CD4-positive, alpha-beta T cell (primary cell): ENCODE results near the gene NR0B1. TPM values are rescaled to one million over a fixed set of nuclear protein-coding genes. Genes with fewer than 3 reads are reported as not detected.

Experiments
- ATAC-seq: fragments of 200-7000 bp; cut with Tn5 transposase; one replicate; pipeline ENCODE4 v1.10.0; 2022; ENCODE audit warnings: mild to moderate bottlenecking; ENCODE audit not compliant: poor library complexity
- CTCF ChIA-PET: fragments of 350-600 bp; sonication (Branson Sonifier 250); formaldehyde crosslinking; loops from one replicate; lab custom pipeline; 2021; ENCODE audit warnings: antibody characterized with exemption, inconsistent platforms; lab: Charles Lee
- POLR2A ChIA-PET: fragments of 350-600 bp; sonication (Branson Sonifier 250); formaldehyde crosslinking; loops from one replicate; lab custom pipeline; 2021; ENCODE audit warnings: antibody characterized with exemption, inconsistent platforms; lab: Charles Lee
- DNase-seq, 14 experiments: peaks; one replicate each; pipeline ENCODE4 v3.0.0-alpha.2; 2013 to 2020; ENCODE audit warnings: mixed read lengths in 2 of 14
- H3K27ac ChIP-seq, 2 donors: one replicate each; pipeline versions ENCODE4 v1.5.1 to v1.7.0; 2013; ENCODE audit warnings: low read length in 2 of 2, low read depth in 1 of 2, mild to moderate bottlenecking in 1 of 2
- H3K27me3 ChIP-seq, 2 experiments: 1 replicate in 1 of 2; 2 replicates in 1 of 2; pipeline versions ENCODE4 v1.6.1 to v1.7.0; 2013; ENCODE audit warnings: low read length in 2 of 2, control low read depth in 1 of 2, mild to moderate bottlenecking in 1 of 2, moderate library complexity in 1 of 2; ENCODE audit not compliant: insufficient read depth in 2 of 2, control insufficient read depth in 1 of 2
- H3K36me3 ChIP-seq: one replicate; pipeline ENCODE4 v1.6.1; 2013; ENCODE audit warnings: low read length, control low read depth; ENCODE audit not compliant: insufficient read depth
- H3K4me1 ChIP-seq: one replicate; pipeline ENCODE4 v1.6.1; 2013; ENCODE audit warnings: low read length, control low read depth; ENCODE audit not compliant: insufficient read depth
- H3K4me3 ChIP-seq: one replicate; pipeline ENCODE4 v1.5.1; 2013; ENCODE audit warnings: mild to moderate bottlenecking, low read length, moderate library complexity
- H3K9me3 ChIP-seq, 2 experiments: 1 replicate in 1 of 2; 2 replicates in 1 of 2; pipeline versions ENCODE4 v1.6.1 to v1.7.0; 2013; ENCODE audit warnings: low read length in 2 of 2, mild to moderate bottlenecking in 2 of 2, control low read depth in 1 of 2, moderate library complexity in 1 of 2; ENCODE audit not compliant: control insufficient read depth in 1 of 2, insufficient read depth in 1 of 2
- H3K27ac Mint-ChIP-seq: one replicate; pipeline ENCODE4 v1.8.0; 2020; ENCODE audit warnings: mixed read lengths
- H3K27me3 Mint-ChIP-seq: one replicate; pipeline ENCODE4 v1.8.0; 2021; ENCODE audit warnings: mixed read lengths
- H3K36me3 Mint-ChIP-seq: one replicate; pipeline ENCODE4 v1.8.0; 2021; ENCODE audit warnings: low read depth, mixed read lengths
- H3K4me1 Mint-ChIP-seq: one replicate; pipeline ENCODE4 v1.8.0; 2021; ENCODE audit warnings: low read depth, mixed read lengths
- H3K4me3 Mint-ChIP-seq: one replicate; pipeline ENCODE4 v1.8.0; 2020; ENCODE audit warnings: mild to moderate bottlenecking, mixed read lengths
- H3K9me3 Mint-ChIP-seq: one replicate; pipeline ENCODE4 v1.8.0; 2020; ENCODE audit warnings: mixed read lengths
- intact Hi-C, 2 experiments: fragments of 100-400 bp; cut with DNase I in 1 of 2; cut with micrococcal nuclease in 1 of 2; formaldehyde crosslinking; loops; one replicate each; pipeline versions ENCODE4 v1.15.1 to v1.9.0; 2023 to 2025; cut with DNase I, micrococcal nuclease
- total RNA-seq, 174 experiments: library from RNA in 2 of 174; stranded (reverse) in 2 of 174; gene quantifications; one replicate each; pipeline ENCODE4 v1.2.3 and lab custom pipeline; 2021 to 2026
- TF ChIP-seq, protein P1 (sequence below): fragments of 200-600 bp; IDR thresholded peaks from one replicate; pipeline ENCODE4 v1.8.0; 2022; ENCODE audit warnings: antibody characterized with exemption, mild to moderate bottlenecking

NR0B1 gene
- total RNA-seq, 2 experiments from 2014 or later = not detected

DNA sequence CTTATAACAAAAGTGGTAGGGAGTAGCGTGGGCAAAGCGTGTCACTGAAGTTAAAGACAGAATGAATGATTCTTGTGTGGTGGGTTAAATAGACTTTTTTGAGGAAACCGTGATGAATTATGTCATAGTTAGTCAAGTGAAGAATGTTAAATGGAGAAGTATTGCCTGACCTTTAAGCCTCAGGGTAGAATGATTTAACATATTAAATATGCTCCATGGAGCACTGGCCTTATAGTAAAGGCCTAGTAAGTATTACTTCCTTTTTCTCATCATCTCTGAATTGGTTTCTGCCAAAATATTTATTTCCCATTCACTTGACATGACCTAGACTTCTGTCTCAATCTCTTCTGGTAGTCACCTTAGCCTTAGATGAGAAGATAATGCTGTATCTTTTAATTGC, 38.6 kb downstream of the NR0B1 start:
- TF ChIP-seq, protein P1, sequence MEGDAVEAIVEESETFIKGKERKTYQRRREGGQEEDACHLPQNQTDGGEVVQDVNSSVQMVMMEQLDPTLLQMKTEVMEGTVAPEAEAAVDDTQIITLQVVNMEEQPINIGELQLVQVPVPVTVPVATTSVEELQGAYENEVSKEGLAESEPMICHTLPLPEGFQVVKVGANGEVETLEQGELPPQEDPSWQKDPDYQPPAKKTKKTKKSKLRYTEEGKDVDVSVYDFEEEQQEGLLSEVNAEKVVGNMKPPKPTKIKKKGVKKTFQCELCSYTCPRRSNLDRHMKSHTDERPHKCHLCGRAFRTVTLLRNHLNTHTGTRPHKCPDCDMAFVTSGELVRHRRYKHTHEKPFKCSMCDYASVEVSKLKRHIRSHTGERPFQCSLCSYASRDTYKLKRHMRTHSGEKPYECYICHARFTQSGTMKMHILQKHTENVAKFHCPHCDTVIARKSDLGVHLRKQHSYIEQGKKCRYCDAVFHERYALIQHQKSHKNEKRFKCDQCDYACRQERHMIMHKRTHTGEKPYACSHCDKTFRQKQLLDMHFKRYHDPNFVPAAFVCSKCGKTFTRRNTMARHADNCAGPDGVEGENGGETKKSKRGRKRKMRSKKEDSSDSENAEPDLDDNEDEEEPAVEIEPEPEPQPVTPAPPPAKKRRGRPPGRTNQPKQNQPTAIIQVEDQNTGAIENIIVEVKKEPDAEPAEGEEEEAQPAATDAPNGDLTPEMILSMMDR = no peak
- H3K36me3 ChIP-seq = no peaks in the 10 kb centered on the region
- ATAC-seq = no peak
- H3K9me3 ChIP-seq = no peaks in the 10 kb centered on the region
- POLR2A ChIA-PET = no interaction called here
- H3K27me3 ChIP-seq = no peaks in the 10 kb centered on the region
- no peaks in the 10 kb centered on the region for H3K9me3 Mint-ChIP-seq
- H3K4me3 ChIP-seq = no peak overlapping the region
- H3K4me1 Mint-ChIP-seq = no peaks in the 10 kb centered on the region
- H3K4me3 Mint-ChIP-seq = no peak overlapping the region
- no peak overlapping the region for H3K27ac ChIP-seq
- peaks cover 4% of the 10 kb centered on the region for H3K27me3 Mint-ChIP-seq
- CTCF ChIA-PET = no interaction called here
- intact Hi-C loops = no loop called here
- H3K27ac Mint-ChIP-seq = no peak overlapping the region
- H3K36me3 Mint-ChIP-seq = no peaks in the 10 kb centered on the region
- H3K4me1 ChIP-seq = no peaks in the 10 kb centered on the region
- DNase-seq = no peak

DNA sequence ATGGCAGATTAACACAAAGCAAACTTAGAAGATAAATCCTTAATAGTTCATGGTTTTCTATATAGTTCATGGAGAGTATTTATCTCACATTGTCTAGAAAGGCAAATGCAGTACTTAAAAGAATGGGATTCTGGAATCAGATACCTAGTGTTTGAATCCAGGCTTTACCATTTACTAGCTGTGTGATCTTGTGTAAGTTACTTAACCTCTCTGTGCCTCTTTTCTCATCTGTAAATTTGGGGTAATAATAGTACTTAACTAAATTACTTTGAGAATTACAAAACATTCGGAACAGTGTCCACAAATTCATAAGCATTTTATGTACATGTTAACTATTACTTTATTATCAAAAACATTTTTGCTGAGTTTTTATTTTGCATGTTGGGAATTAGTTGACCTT, 46.4 kb downstream of the NR0B1 start:
- Mint-ChIP-seq H3K4me1 (no peaks in the 10 kb centered on the region), H3K4me3 (no peak overlapping the region), H3K36me3 (no peaks in the 10 kb centered on the region), H3K27me3 (no peaks in the 10 kb centered on the region), H3K27ac (no peak overlapping the region), H3K9me3 (no peaks in the 10 kb centered on the region)
- Histone ChIP-seq H3K27ac (no peak overlapping the region), H3K4me3 (no peak overlapping the region), H3K9me3 (no peaks in the 10 kb centered on the region), H3K36me3 (no peaks in the 10 kb centered on the region), H3K27me3 (no peaks in the 10 kb centered on the region), H3K4me1 (no peaks in the 10 kb centered on the region)
- TF ChIP-seq, protein P1 = no peak
- DNase-seq (no peak), ATAC-seq (no peak)
- ChIA-PET CTCF (no interaction called here), POLR2A (no interaction called here)
- intact Hi-C loops = no loop called here

DNA sequence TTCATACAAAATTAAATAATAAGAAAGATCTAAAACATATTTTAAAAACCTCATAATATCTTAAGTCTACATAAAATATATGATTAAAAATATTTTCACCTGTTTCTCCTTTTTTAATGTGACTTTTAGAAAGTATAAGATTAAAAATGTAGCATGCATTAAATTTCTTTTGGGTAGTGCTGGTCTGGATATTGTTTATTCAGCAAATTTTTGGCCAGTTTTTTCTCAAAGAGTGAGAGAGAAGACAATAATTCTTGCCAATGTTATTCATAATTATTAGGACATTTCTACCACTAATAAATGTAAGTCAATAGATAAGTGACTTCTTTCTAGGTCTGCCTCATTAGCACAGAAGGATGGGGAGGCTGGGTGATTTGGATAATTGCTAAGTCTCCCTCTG, 48.2 kb downstream of the NR0B1 start:
- POLR2A ChIA-PET = no interaction called here
- CTCF ChIA-PET = no interaction called here

More for the DNA sequence above, 48.2 kb downstream of the NR0B1 start:
- no peaks in the 10 kb centered on the region for H3K36me3 ChIP-seq
- ATAC-seq (no peak), DNase-seq (no peak)
- no peaks in the 10 kb centered on the region for H3K27me3 Mint-ChIP-seq
- no peak overlapping the region for H3K27ac ChIP-seq
- intact Hi-C loops = no loop called here
- H3K27ac Mint-ChIP-seq = no peak overlapping the region
- no peaks in the 10 kb centered on the region for H3K9me3 Mint-ChIP-seq
- H3K9me3 ChIP-seq = no peaks in the 10 kb centered on the region
- H3K4me3 Mint-ChIP-seq = no peak overlapping the region
- no peaks in the 10 kb centered on the region for H3K4me1 Mint-ChIP-seq
- H3K27me3 ChIP-seq = no peaks in the 10 kb centered on the region
- no peaks in the 10 kb centered on the region for H3K36me3 Mint-ChIP-seq
- no peaks in the 10 kb centered on the region for H3K4me1 ChIP-seq
- H3K4me3 ChIP-seq = no peak overlapping the region
- TF ChIP-seq, protein P1 = no peak
